ENCODE measurements around the gene KRTAP5-9. TPM values are rescaled to one million over a fixed set of nuclear protein-coding genes. Genes with fewer than 3 reads are reported as not detected.
"Not testable (repeated sequence)": the region's sequence is repeated elsewhere in the genome, so short reads cannot be mapped to it uniquely, and the experiment has no call there.

Gene KRTAP5-9
- total RNA-seq, 1 experiment from 2014 or later: not detected

GRCh38 chr11:71589546-71589920 is 41.3 kb downstream of the KRTAP5-9 start:
- DNase-seq; H3K4me1 ChIP-seq (ENCODE audit: low read length); H3K4me2 ChIP-seq (ENCODE audit: low read depth, low read length, poor library complexity, severe bottlenecking); H3K9me2 ChIP-seq (replicated peaks; ENCODE audit: insufficient read depth, low read length); H3K36me3 ChIP-seq (ENCODE audit: insufficient read depth, low read length); H3K79me2 ChIP-seq (ENCODE audit: low read length); H4K20me1 ChIP-seq (ENCODE audit: insufficient read depth, low read depth, low read length); H3K27me3 ChIP-seq (ENCODE audit: low read length); H3K4me3 ChIP-seq (ENCODE audit: low read length); H3K9me3 ChIP-seq (ENCODE audit: low read length); H3K9ac ChIP-seq (ENCODE audit: low read length); H2AFZ ChIP-seq (ENCODE audit: low read length); H3K27ac ChIP-seq (ENCODE audit: low read length): not testable (repeated sequence)

Small RNAs within 50 kb of the gene (small RNA-seq; reads per million reads assigned to genes)
- gene AP000867.1 (not detected), gene KRTAP5-14P (not detected)

Other genes starting within 250 kb of the KRTAP5-9 start
- gene DHCR7, start 100.0 kb upstream of the KRTAP5-9 start, total RNA-seq (2014; rRNA removed; shearing (Covaris generic); ENCODE audit: low replicate concordance): 63.3 and 65.3 TPM in 2 replicates
- gene NADSYN1, start 95.2 kb upstream of the KRTAP5-9 start, total RNA-seq (2014; rRNA removed; shearing (Covaris generic); ENCODE audit: low replicate concordance): 86.0 and 129 TPM in 2 replicates
- gene KRTAP5-7, start 21.2 kb upstream of the KRTAP5-9 start, total RNA-seq (2014; rRNA removed; shearing (Covaris generic); ENCODE audit: low replicate concordance): 1.5 TPM in 1 of 2 replicates, not detected in the other
- not detected in 2 replicates for gene KRTAP5-8, start 10.4 kb upstream of the KRTAP5-9 start, total RNA-seq (2014; rRNA removed; shearing (Covaris generic); ENCODE audit: low replicate concordance)
- not detected in 2 replicates for gene KRTAP5-10, start 17.1 kb downstream of the KRTAP5-9 start, total RNA-seq (2014; rRNA removed; shearing (Covaris generic); ENCODE audit: low replicate concordance)
- gene KRTAP5-11, start 34.5 kb downstream of the KRTAP5-9 start, total RNA-seq (2014; rRNA removed; shearing (Covaris generic); ENCODE audit: low replicate concordance): not detected in 2 replicates

All from Karpas-422 (cell line).